Measurements from ENCODE around the gene PRKCE. TPM values are rescaled to one million over a fixed set of nuclear protein-coding genes. Genes with fewer than 3 reads are reported as not detected.

The PRKCE gene
- total RNA-seq, 1 experiment from 2014 or later, result 1.3 TPM

DNA sequence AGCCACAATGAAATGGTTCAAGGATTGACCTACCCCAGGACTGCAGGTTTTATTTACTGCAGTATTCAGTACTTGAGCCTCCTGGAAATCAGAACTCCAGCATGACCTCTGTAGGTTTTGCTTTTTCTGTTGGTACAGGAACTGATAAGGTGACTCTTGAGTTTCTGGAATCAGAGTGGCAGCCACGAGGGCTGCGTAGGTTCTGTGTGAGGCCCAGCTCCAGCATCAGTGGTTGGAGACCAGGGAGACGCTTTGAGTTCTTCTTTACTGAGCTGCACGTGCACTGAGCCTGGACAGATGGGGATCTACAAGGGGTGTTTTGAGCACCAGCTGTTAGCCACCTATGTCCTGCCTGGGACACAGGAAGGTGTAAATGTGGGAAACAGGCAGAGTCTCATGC lies 423.0 kb downstream of the PRKCE start:
- H2AK5ac ChIP-seq (ENCODE audit: insufficient read length, low read length), result no peak overlapping the region
- H2BK20ac ChIP-seq (ENCODE audit: low read depth, low read length, poor library complexity, severe bottlenecking), result no peak overlapping the region
- no peaks in the 10 kb centered on the region; a peak in 1 of 5 replicates for H3K9me3 Mint-ChIP-seq
- peaks cover 4% of the 10 kb centered on the region for H3K27me3 Mint-ChIP-seq (ENCODE audit: low read depth)
- H3K56ac ChIP-seq (ENCODE audit: insufficient read length, low read depth, low read length), result no peak overlapping the region
- no peak overlapping the region for H2BK120ac ChIP-seq (ENCODE audit: low read depth, low read length, poor library complexity, severe bottlenecking)
- no peak overlapping the region for H2AFZ ChIP-seq (ENCODE audit: low read length)
- H3K4me2 ChIP-seq (ENCODE audit: insufficient read depth, insufficient read length, low read length), result no peak overlapping the region
- peaks cover 8 to 9% of the 10 kb centered on the region in 2 experiments; a peak in 3 of 4 replicates for H3K4me1 Mint-ChIP-seq
- H3K36me3 Mint-ChIP-seq (ENCODE audit: insufficient read depth in 1 of 3, low read depth in 3 of 3), result no peaks in the 10 kb centered on the region
- H2BK5ac ChIP-seq (ENCODE audit: insufficient read length, low read length), result no peak overlapping the region
- H4K20me1 ChIP-seq (ENCODE audit: control insufficient read depth, insufficient read depth, insufficient read length), result no peaks in the 10 kb centered on the region
- H3K79me1 ChIP-seq (ENCODE audit: insufficient read depth, low read depth, low read length, poor library complexity, severe bottlenecking), result no peaks in the 10 kb centered on the region
- no peak overlapping the region for H3K4me3 Mint-ChIP-seq
- no peak overlapping the region for H3T11ph ChIP-seq (ENCODE audit: low read length)
- no peak overlapping the region for H2BK12ac ChIP-seq (ENCODE audit: insufficient read length, low read depth, low read length)
- H4K91ac ChIP-seq (ENCODE audit: insufficient read length, low read depth, low read length), result no peak overlapping the region
- H3K27me3 ChIP-seq (ENCODE audit: insufficient read depth, low read length), result no peaks in the 10 kb centered on the region
- H4K8ac ChIP-seq (replicated peaks; ENCODE audit: insufficient read length, low read depth, low read length), result no peak overlapping the region
- no peak overlapping the region for H3K9ac ChIP-seq (ENCODE audit: extremely low read depth, insufficient read length, low read length)
- TF ChIP-seq, protein P1, sequence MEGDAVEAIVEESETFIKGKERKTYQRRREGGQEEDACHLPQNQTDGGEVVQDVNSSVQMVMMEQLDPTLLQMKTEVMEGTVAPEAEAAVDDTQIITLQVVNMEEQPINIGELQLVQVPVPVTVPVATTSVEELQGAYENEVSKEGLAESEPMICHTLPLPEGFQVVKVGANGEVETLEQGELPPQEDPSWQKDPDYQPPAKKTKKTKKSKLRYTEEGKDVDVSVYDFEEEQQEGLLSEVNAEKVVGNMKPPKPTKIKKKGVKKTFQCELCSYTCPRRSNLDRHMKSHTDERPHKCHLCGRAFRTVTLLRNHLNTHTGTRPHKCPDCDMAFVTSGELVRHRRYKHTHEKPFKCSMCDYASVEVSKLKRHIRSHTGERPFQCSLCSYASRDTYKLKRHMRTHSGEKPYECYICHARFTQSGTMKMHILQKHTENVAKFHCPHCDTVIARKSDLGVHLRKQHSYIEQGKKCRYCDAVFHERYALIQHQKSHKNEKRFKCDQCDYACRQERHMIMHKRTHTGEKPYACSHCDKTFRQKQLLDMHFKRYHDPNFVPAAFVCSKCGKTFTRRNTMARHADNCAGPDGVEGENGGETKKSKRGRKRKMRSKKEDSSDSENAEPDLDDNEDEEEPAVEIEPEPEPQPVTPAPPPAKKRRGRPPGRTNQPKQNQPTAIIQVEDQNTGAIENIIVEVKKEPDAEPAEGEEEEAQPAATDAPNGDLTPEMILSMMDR (conservative IDR thresholded peaks at IDR 0.05), result no peak
- no peak overlapping the region for H3K4ac ChIP-seq (ENCODE audit: low read depth, low read length)
- no peak overlapping the region for H3K23ac ChIP-seq (ENCODE audit: insufficient read length, low read depth, low read length)
- H3K9me3 ChIP-seq (ENCODE audit: control insufficient read depth, low read depth, low read length), result no peaks in the 10 kb centered on the region
- WGBS (ENCODE audit: extremely low coverage, insufficient read length, low lambda C conversion rate), result no CpG with 5 or more reads among the region's 4 CpGs
- H4K5ac ChIP-seq (ENCODE audit: insufficient read length, low read depth, low read length), result no peak overlapping the region
- H3K27ac ChIP-seq (ENCODE audit: insufficient read length, low read depth, low read length), result no peak overlapping the region
- no peak overlapping the region for H2BK15ac ChIP-seq (ENCODE audit: low read depth, low read length)
- H3K79me2 ChIP-seq (ENCODE audit: insufficient read depth, low read length), result no peaks in the 10 kb centered on the region
- H3K4me1 ChIP-seq (ENCODE audit: insufficient read depth, low read length), result 0 out of 2 replicates have a peak, but pooled peaks cover 2% of the 10 kb centered on the region
- no peak for DNase-seq
- H3K18ac ChIP-seq (ENCODE audit: insufficient read length, low read depth, low read length), result no peak overlapping the region
- no peak overlapping the region for H3K14ac ChIP-seq (ENCODE audit: insufficient read depth, low read length)
- no peaks in the 10 kb centered on the region for H3K23me2 ChIP-seq (ENCODE audit: insufficient read length, low read depth, low read length, poor library complexity, severe bottlenecking)
- peak overlapping the region in 1 of 3 experiments; percentile 28; a peak in 1 of 7 replicates for H3K27ac Mint-ChIP-seq
